ENCODE data around the gene CASQ1. TPM values are rescaled to one million over a fixed set of nuclear protein-coding genes. Genes with fewer than 3 reads are reported as not detected.

CASQ1 gene
- total RNA-seq, 1 donor from 2014 or later, result 0.25 TPM

DNA sequence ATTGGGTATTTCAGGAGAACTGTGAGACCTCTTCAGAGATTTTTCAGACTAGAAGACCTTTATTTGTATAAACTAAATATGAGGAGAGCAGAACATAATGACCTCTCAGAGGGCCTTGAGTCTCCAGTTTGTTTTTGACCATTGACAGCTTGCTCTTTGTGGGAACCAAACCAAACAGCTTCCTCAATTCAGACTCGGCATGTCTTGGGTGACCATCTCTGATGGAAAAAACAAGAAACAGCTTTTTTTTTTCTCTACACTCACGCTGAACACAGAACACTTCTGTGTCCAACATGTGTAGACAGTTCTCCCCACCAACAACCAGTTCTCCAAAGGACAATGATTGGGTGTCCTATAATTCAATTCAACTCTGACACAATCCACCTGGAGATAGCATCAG lies 27.4 kb upstream of the CASQ1 start:
- no peak overlapping the region for H3K4me3 Mint-ChIP-seq (ENCODE audit: unreplicated experiment)
- TF ChIP-seq, protein P1, sequence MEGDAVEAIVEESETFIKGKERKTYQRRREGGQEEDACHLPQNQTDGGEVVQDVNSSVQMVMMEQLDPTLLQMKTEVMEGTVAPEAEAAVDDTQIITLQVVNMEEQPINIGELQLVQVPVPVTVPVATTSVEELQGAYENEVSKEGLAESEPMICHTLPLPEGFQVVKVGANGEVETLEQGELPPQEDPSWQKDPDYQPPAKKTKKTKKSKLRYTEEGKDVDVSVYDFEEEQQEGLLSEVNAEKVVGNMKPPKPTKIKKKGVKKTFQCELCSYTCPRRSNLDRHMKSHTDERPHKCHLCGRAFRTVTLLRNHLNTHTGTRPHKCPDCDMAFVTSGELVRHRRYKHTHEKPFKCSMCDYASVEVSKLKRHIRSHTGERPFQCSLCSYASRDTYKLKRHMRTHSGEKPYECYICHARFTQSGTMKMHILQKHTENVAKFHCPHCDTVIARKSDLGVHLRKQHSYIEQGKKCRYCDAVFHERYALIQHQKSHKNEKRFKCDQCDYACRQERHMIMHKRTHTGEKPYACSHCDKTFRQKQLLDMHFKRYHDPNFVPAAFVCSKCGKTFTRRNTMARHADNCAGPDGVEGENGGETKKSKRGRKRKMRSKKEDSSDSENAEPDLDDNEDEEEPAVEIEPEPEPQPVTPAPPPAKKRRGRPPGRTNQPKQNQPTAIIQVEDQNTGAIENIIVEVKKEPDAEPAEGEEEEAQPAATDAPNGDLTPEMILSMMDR (IDR thresholded peaks at IDR 0.05), result no peak
- no peaks in the 10 kb centered on the region for H3K36me3 Mint-ChIP-seq (ENCODE audit: low read depth)
- no peak for DNase-seq (ENCODE audit: low spot score)
- H3K4me1 Mint-ChIP-seq (ENCODE audit: low read depth), result peaks cover 2% of the 10 kb centered on the region
- H3K27ac Mint-ChIP-seq (ENCODE audit: unreplicated experiment), result no peak overlapping the region
- H3K27me3 Mint-ChIP-seq (ENCODE audit: low read depth), result peaks cover 5% of the 10 kb centered on the region
- H3K9me3 Mint-ChIP-seq (ENCODE audit: low read depth), result no peaks in the 10 kb centered on the region

DNA sequence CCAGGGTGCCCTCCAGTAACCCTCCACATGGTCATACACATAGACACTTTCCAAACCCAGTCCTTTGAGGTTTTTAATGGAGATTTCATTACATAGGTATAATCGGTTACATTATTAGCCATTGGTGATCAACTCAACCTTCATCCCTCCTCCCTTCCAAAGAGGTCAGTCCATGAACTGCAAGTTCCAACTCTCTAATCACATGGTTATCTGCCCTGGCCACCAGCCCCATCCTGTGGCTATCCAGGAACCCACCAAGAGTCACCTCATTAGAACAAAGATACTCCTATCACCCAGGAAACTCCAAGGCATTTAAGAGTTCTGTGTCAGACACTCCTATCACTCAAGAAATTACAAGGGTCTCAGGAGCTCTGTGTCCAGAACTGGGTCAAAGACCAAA lies 26.8 kb upstream of the CASQ1 start:
- H3K4me3 Mint-ChIP-seq (ENCODE audit: unreplicated experiment), result no peak overlapping the region
- no peak for DNase-seq (ENCODE audit: low spot score)
- TF ChIP-seq, protein P1 (IDR thresholded peaks at IDR 0.05), result peak; percentile 19
- H3K27me3 Mint-ChIP-seq (ENCODE audit: low read depth), result peaks cover 5% of the 10 kb centered on the region
- H3K4me1 Mint-ChIP-seq (ENCODE audit: low read depth), result peaks cover 4% of the 10 kb centered on the region
- no peaks in the 10 kb centered on the region for H3K36me3 Mint-ChIP-seq (ENCODE audit: low read depth)
- H3K27ac Mint-ChIP-seq (ENCODE audit: unreplicated experiment), result peak overlapping the region; percentile 42
- no peaks in the 10 kb centered on the region for H3K9me3 Mint-ChIP-seq (ENCODE audit: low read depth)

DNA sequence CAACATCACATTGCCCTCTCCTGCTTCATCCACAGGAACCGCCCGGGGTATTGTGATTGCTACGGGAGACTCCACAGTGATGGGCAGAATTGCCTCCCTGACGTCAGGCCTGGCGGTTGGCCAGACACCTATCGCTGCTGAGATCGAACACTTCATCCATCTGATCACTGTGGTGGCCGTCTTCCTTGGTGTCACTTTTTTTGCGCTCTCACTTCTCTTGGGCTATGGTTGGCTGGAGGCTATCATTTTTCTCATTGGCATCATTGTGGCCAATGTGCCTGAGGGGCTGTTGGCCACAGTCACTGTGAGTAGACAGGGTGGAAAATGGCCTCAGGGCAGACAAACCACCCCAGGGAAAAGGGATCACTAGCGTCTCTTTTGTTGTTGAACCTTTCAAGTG lies 26.3 kb upstream of the CASQ1 start:
- Mint-ChIP-seq H3K9me3 (ENCODE audit: low read depth) (no peaks in the 10 kb centered on the region), H3K27ac (ENCODE audit: unreplicated experiment) (no peak overlapping the region), H3K27me3 (ENCODE audit: low read depth) (peaks cover 5% of the 10 kb centered on the region), H3K4me1 (ENCODE audit: low read depth) (peaks cover 9% of the 10 kb centered on the region), H3K4me3 (ENCODE audit: unreplicated experiment) (no peak overlapping the region), H3K36me3 (ENCODE audit: low read depth) (no peaks in the 10 kb centered on the region)
- DNase-seq (ENCODE audit: low spot score), result no peak
- TF ChIP-seq, protein P1 (IDR thresholded peaks at IDR 0.05), result no peak

DNA sequence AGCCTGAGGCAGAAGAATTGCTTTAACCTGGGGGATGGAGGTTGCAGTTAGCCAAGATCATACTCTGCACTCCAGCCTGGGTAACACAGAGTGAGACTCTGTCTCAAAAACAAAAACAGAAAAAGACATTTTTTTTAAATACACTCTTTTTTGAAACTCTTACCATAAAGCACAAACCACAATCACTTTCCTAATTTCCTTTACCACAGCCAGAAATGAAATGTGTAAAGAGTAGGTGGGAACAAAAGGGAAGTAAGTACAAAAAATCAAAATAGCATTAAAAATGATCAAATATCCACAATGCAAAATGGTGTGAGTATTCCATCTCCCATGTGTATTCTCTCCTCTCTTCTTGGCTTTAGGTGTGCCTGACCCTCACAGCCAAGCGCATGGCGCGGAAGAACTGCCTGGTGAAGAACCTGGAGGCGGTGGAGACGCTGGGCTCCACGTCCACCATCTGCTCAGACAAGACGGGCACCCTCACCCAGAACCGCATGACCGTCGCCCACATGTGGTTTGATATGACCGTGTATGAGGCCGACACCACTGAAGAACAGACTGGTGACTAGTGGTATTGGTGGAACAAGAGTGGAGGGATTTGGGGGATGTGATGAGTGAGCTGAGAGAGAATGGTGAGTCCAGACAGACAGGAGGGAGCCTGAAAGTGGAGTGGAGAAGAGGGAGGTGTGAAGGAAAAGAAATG lies 24.1 kb upstream of the CASQ1 start:
- no peak for DNase-seq (ENCODE audit: low spot score)
- Mint-ChIP-seq H3K4me3 (ENCODE audit: unreplicated experiment) (no peak overlapping the region), H3K9me3 (ENCODE audit: low read depth) (no peaks in the 10 kb centered on the region), H3K4me1 (ENCODE audit: low read depth) (peaks cover 21% of the 10 kb centered on the region), H3K36me3 (ENCODE audit: low read depth) (no peaks in the 10 kb centered on the region), H3K27me3 (ENCODE audit: low read depth) (peaks cover 5% of the 10 kb centered on the region), H3K27ac (ENCODE audit: unreplicated experiment) (no peak overlapping the region)
- TF ChIP-seq, protein P1 (IDR thresholded peaks at IDR 0.05), result no peak

DNA sequence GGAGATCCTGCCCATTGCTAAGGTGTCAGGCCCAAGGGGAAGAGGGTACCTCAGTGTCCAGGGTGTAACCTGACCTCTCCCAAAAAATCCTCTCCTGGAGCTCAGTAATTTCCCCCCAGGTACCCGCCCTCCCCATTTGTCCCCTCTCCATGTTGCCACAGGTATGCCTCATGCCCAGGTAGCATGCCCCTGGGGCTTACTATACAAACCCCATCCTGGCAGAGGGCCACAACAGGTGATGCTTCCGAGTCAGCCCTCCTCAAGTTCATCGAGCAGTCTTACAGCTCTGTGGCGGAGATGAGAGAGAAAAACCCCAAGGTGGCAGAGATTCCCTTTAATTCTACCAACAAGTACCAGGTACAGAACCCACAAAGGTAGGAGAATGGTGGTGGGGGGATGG lies 23.3 kb upstream of the CASQ1 start:
- TF ChIP-seq, protein P1 (IDR thresholded peaks at IDR 0.05), result no peak
- Mint-ChIP-seq H3K27me3 (ENCODE audit: low read depth) (peaks cover 6% of the 10 kb centered on the region), H3K27ac (ENCODE audit: unreplicated experiment) (no peak overlapping the region), H3K9me3 (ENCODE audit: low read depth) (no peaks in the 10 kb centered on the region), H3K36me3 (ENCODE audit: low read depth) (no peaks in the 10 kb centered on the region), H3K4me3 (ENCODE audit: unreplicated experiment) (no peak overlapping the region), H3K4me1 (ENCODE audit: low read depth) (peaks cover 27% of the 10 kb centered on the region)
- no peak for DNase-seq (ENCODE audit: low spot score)

Data from chondrocyte (in vitro differentiated cells).